Loucy (cell line): ENCODE results near the gene NDUFV3.
"Not testable (repeated sequence)": the region's sequence is repeated elsewhere in the genome, so short reads cannot be mapped to it uniquely, and the experiment has no call there.

Experiments
- H2AFZ ChIP-seq: fragments of 200-600 bp; sonication (generic); 2 replicates; pipeline ENCODE4 v1.6.0; 2016; ENCODE audit warnings: antibody characterized with exemption, mild to moderate bottlenecking, low read length, moderate library complexity
- H3F3A ChIP-seq: fragments of 200-600 bp; 2 replicates; pipeline ENCODE4 v1.6.0; 2016; ENCODE audit warnings: antibody characterized with exemption, low read depth, mild to moderate bottlenecking
- H3K27me3 ChIP-seq: fragments of 200-600 bp; sonication (generic); 2 replicates; pipeline ENCODE4 v1.6.1; 2014; ENCODE audit warnings: low read length, mild to moderate bottlenecking; ENCODE audit not compliant: insufficient read depth, poor library complexity, severe bottlenecking
- H3K36me3 ChIP-seq: fragments of 200-600 bp; sonication (generic); 2 replicates; pipeline ENCODE4 v1.6.1; 2016; ENCODE audit warnings: low read length; ENCODE audit not compliant: insufficient read depth
- H3K4me1 ChIP-seq: fragments of 200-600 bp; sonication (generic); 2 replicates; pipeline ENCODE4 v1.5.1; 2014; ENCODE audit warnings: low read length, mild to moderate bottlenecking; ENCODE audit not compliant: insufficient read depth, poor library complexity, severe bottlenecking
- H3K4me2 ChIP-seq: fragments of 200-600 bp; sonication (generic); 2 replicates; pipeline ENCODE4 v1.6.0; 2014; ENCODE audit warnings: antibody characterized with exemption, low read length, low read depth, mild to moderate bottlenecking; ENCODE audit not compliant: poor library complexity, severe bottlenecking
- H3K4me3 ChIP-seq: fragments of 200-600 bp; sonication (generic); 2 replicates; pipeline ENCODE4 v1.5.1; 2014; ENCODE audit warnings: low read length, mild to moderate bottlenecking, mixed read lengths; ENCODE audit not compliant: poor library complexity, severe bottlenecking
- H3K79me2 ChIP-seq: fragments of 200-600 bp; sonication (generic); 2 replicates; pipeline ENCODE4 v1.6.1; 2014; ENCODE audit warnings: low read length; ENCODE audit not compliant: insufficient read depth
- H3K9ac ChIP-seq: fragments of 200-600 bp; sonication (generic); 2 replicates; pipeline ENCODE4 v1.6.0; 2014; ENCODE audit warnings: mild to moderate bottlenecking, low read depth, low read length, moderate library complexity; ENCODE audit not compliant: poor library complexity, severe bottlenecking
- H3K9me2 ChIP-seq: fragments of 200-600 bp; sonication (generic); replicated peaks from 2 replicates; pipeline ENCODE4 v1.6.1; 2016; ENCODE audit warnings: low read depth, low read length, mixed read lengths
- H3K9me3 ChIP-seq: fragments of 200-600 bp; sonication (generic); 2 replicates; pipeline ENCODE4 v1.6.1; 2014; ENCODE audit warnings: mild to moderate bottlenecking, antibody characterized with exemption, low read length, low read depth; ENCODE audit not compliant: insufficient read depth
- H4K20me1 ChIP-seq: fragments of 200-600 bp; sonication (generic); 2 replicates; pipeline ENCODE4 v1.6.0; 2014; ENCODE audit warnings: antibody characterized with exemption, low read length, mild to moderate bottlenecking; ENCODE audit not compliant: insufficient read depth, poor library complexity, severe bottlenecking
- CTCF ChIP-seq: fragments of 200-600 bp; sonication (generic); conservative IDR thresholded peaks from 2 replicates; pipeline ENCODE4 v1.5.1; 2014; ENCODE audit warnings: mild to moderate bottlenecking, antibody characterized with exemption, low read length
- EZH2phosphoT487 ChIP-seq: fragments of 200-600 bp; IDR thresholded peaks from 2 replicates; pipeline ENCODE4 v1.6.1; 2018; ENCODE audit warnings: antibody characterized with exemption, mild to moderate bottlenecking, moderate library complexity, borderline replicate concordance

NDUFV3 gene

GRCh38 chr21:42846221-42846620 is 46.9 kb upstream of the NDUFV3 start:
- no peaks in the 10 kb centered on the region for H4K20me1 ChIP-seq
- no peak overlapping the region for H3K4me2 ChIP-seq
- H3K9ac ChIP-seq: no peak overlapping the region
- no peak overlapping the region for H2AFZ ChIP-seq
- no peaks in the 10 kb centered on the region for H3F3A ChIP-seq
- H3K79me2 ChIP-seq: peaks cover 19% of the 10 kb centered on the region; the same call in 1 of the 2 replicates
- TF ChIP-seq CTCF (no peak), EZH2phosphoT487 (no peak)
- H3K36me3 ChIP-seq: peaks cover 73% of the 10 kb centered on the region; the same call in 1 of the 2 replicates
- H3K4me1 ChIP-seq: no peaks in the 10 kb centered on the region
- no peaks in the 10 kb centered on the region for H3K27me3 ChIP-seq
- H3K9me3 ChIP-seq: no peaks in the 10 kb centered on the region
- H3K9me2 ChIP-seq: no peaks in the 10 kb centered on the region
- H3K4me3 ChIP-seq: no peak overlapping the region

GRCh38 chr21:42847051-42847707 is 45.9 kb upstream of the NDUFV3 start:
- Histone ChIP-seq H3K4me3 (no peak overlapping the region), H2AFZ (no peak overlapping the region), H3K79me2 (peaks cover 19% of the 10 kb centered on the region; the same call in 1 of the 2 replicates), H3K27me3 (no peaks in the 10 kb centered on the region), H3K9me2 (no peaks in the 10 kb centered on the region), H4K20me1 (no peaks in the 10 kb centered on the region), H3K9me3 (no peaks in the 10 kb centered on the region), H3K4me2 (no peak overlapping the region), H3K36me3 (peaks cover 77% of the 10 kb centered on the region; the same call in 1 of the 2 replicates), H3K4me1 (no peaks in the 10 kb centered on the region), H3F3A (no peaks in the 10 kb centered on the region), H3K9ac (no peak overlapping the region)
- no peak for TF ChIP-seq EZH2phosphoT487
- TF ChIP-seq CTCF: no peak

- H3K4me1 ChIP-seq: no peaks in the 10 kb centered on the region
- no peaks in the 10 kb centered on the region for H3K9me2 ChIP-seq
- peaks cover 19% of the 10 kb centered on the region; the same call in 1 of the 2 replicates for H3K79me2 ChIP-seq
- H4K20me1 ChIP-seq: no peaks in the 10 kb centered on the region
- H3K27me3 ChIP-seq: no peaks in the 10 kb centered on the region
- H3K9me3 ChIP-seq: no peaks in the 10 kb centered on the region
- H3K36me3 ChIP-seq: peaks cover 76% of the 10 kb centered on the region; the same call in 1 of the 2 replicates
- H3K9ac ChIP-seq: no peak overlapping the region
- H2AFZ ChIP-seq: no peak overlapping the region
- TF ChIP-seq CTCF: no peak
- TF ChIP-seq EZH2phosphoT487: no peak
- H3K4me3 ChIP-seq: no peak overlapping the region
- no peaks in the 10 kb centered on the region for H3F3A ChIP-seq
- no peak overlapping the region for H3K4me2 ChIP-seq
Observed at GRCh38 chr21:42847726-42848125, 45.4 kb upstream of the NDUFV3 start.

- Histone ChIP-seq H3K79me2 (peaks cover 19% of the 10 kb centered on the region; the same call in 1 of the 2 replicates), H3K36me3 (peaks cover 78% of the 10 kb centered on the region; the same call in 1 of the 2 replicates)
- H3K9me3 ChIP-seq, H4K20me1 ChIP-seq, H3K9me2 ChIP-seq, H3K9ac ChIP-seq, H3K4me1 ChIP-seq, H3K27me3 ChIP-seq, H3K4me2 ChIP-seq, H3K4me3 ChIP-seq, H3F3A ChIP-seq, H2AFZ ChIP-seq: not testable (repeated sequence)
Observed at GRCh38 chr21:42848144-42848931, 44.8 kb upstream of the NDUFV3 start.
